Measurements from ENCODE around the gene TBC1D10B. TPM values are rescaled to one million over a fixed set of nuclear protein-coding genes. Genes with fewer than 3 reads are reported as not detected.
A peak's percentile ranks its signal among the peaks of the same experiment; 100 is the strongest.

TBC1D10B gene
- total RNA-seq, 1 donor from 2014 or later, result 8.2 TPM

- Histone ChIP-seq H3K4me2 (no peak overlapping the region), H3K79me2 (ENCODE audit: low read depth) (peaks cover 15% of the 10 kb centered on the region), H3K27ac (no peak overlapping the region), H4K20me1 (ENCODE audit: low read depth) (peaks cover 10% of the 10 kb centered on the region), H2AFZ (replicated peaks) (no peak overlapping the region), H3K9ac (no peak overlapping the region), H3K4me1 (peaks cover 6% of the 10 kb centered on the region), H3F3A (ENCODE audit: low read depth) (peaks cover 8% of the 10 kb centered on the region), H3K4me3 (no peak overlapping the region), H3K9me3 (ENCODE audit: low read depth) (no peaks in the 10 kb centered on the region), H3K27me3 (no peaks in the 10 kb centered on the region), H3K36me3 (no peaks in the 10 kb centered on the region)
- H3K27ac Mint-ChIP-seq, result no peak overlapping the region
- H3K36me3 Mint-ChIP-seq, result peaks cover 23% of the 10 kb centered on the region
- H3K4me3 Mint-ChIP-seq, result no peak overlapping the region
- DNase-seq (ENCODE audit: low spot score), result no peak
- H3K9me3 Mint-ChIP-seq, result no peaks in the 10 kb centered on the region
- peaks cover 7% of the 10 kb centered on the region for H3K27me3 Mint-ChIP-seq (ENCODE audit: insufficient read depth, low read depth)
- TF ChIP-seq EZH2 (IDR thresholded peaks at IDR 0.05) (no peak), CTCF (IDR thresholded peaks at IDR 0.05) (no peak), EZH2phosphoT487 (IDR thresholded peaks at IDR 0.05) (no peak)
- peaks cover 23% of the 10 kb centered on the region for H3K4me1 Mint-ChIP-seq
Observed at GRCh38 chr16:30358577-30358936, 11.7 kb downstream of the TBC1D10B start.

DNA sequence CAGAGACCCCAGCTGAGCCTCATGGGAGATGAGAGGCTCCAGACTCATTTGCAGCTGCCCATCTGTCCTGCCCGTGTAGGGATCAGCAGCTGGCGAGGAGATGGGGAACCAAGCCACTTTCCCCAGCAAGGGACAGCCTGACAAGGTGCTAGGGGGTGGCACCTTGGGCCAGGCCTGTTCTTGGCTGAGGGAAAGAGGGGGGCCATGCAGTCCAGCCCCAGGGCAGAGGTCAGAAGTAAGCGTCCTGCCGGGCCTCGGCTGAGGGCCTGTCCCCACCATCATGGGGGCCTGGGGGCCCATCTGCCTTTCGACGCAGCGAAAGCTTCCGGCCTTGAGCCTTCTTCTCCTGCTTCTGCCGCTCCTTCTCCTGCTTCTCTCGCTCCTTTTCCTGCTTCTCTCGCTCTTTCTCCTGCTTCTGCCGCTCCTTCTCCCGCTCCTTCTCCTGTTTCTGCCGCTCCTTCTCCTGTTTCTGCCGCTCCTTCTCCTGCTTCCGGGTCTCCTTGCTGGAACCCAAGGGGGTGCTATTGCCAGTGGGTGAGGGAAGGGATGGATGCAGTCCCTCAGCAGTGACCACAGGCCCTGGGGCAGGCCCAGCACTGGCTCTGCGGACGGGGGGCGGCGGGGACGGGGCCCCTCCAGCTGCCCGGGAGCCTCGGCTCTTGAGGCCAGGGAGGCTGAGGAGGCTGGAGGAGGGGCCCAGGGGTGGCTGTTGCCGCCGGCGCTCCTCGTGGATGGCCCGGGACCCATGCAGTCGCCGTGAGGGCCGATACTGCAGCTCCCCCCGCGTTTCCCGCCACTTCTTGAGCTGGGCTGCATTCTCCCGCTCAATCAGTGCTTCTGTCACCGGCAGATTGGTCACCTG, 12.3 kb downstream of the TBC1D10B start:
- Mint-ChIP-seq H3K27ac (no peak overlapping the region), H3K9me3 (no peaks in the 10 kb centered on the region), H3K4me3 (no peak overlapping the region), H3K4me1 (peaks cover 23% of the 10 kb centered on the region), H3K27me3 (ENCODE audit: insufficient read depth, low read depth) (peaks cover 7% of the 10 kb centered on the region), H3K36me3 (peaks cover 21% of the 10 kb centered on the region)
- peaks cover 21% of the 10 kb centered on the region for H3K79me2 ChIP-seq (ENCODE audit: low read depth)
- H3K4me2 ChIP-seq, result no peak overlapping the region
- no peaks in the 10 kb centered on the region for H3K9me3 ChIP-seq (ENCODE audit: low read depth)
- H3F3A ChIP-seq (ENCODE audit: low read depth), result peaks cover 5% of the 10 kb centered on the region
- peaks cover 6% of the 10 kb centered on the region for H3K4me1 ChIP-seq
- H3K9ac ChIP-seq, result no peak overlapping the region
- TF ChIP-seq EZH2phosphoT487 (IDR thresholded peaks at IDR 0.05) (no peak), EZH2 (IDR thresholded peaks at IDR 0.05) (no peak), CTCF (IDR thresholded peaks at IDR 0.05) (no peak)
- no peak for DNase-seq (ENCODE audit: low spot score)
- peaks cover 10% of the 10 kb centered on the region for H4K20me1 ChIP-seq (ENCODE audit: low read depth)
- no peaks in the 10 kb centered on the region for H3K27me3 ChIP-seq
- H3K4me3 ChIP-seq, result no peak overlapping the region
- no peak overlapping the region for H3K27ac ChIP-seq
- H2AFZ ChIP-seq (replicated peaks), result no peak overlapping the region
- no peaks in the 10 kb centered on the region for H3K36me3 ChIP-seq

DNA sequence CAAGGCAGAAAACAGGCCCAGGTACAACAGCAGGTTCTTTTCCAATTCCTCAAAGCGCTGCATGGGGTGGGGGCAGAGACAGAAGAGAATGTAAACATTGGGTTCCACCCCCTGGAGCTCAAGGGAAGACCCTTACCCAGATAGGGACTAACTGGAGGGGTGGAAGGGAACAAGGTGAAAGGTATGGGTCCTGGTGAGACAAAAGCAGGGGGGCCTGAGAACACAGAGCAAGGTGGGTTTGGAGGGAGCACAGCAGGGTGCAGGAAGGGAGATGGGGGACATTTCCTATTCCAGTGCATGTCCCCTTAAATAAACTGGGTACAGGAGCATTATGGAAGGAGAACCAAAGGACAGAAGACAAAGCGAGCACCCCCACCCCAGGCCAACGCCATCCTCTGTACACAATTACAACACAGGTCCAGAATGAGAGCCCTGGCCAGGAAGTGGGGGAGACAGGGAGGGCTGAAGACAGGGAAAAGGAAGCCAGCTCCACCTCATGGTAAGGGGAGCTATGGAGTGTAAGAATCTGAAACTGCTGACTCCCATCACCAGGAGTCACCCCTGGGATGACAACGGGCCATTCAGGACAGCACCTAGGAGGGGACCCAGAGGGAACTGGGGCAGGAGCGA, 13.1 kb downstream of the TBC1D10B start:
- no peak for DNase-seq (ENCODE audit: low spot score)
- Histone ChIP-seq H2AFZ (replicated peaks) (no peak overlapping the region), H3K36me3 (no peaks in the 10 kb centered on the region), H3K27me3 (no peaks in the 10 kb centered on the region), H3K27ac (no peak overlapping the region), H3K79me2 (ENCODE audit: low read depth) (peaks cover 26% of the 10 kb centered on the region), H3F3A (ENCODE audit: low read depth) (peaks cover 5% of the 10 kb centered on the region), H3K4me2 (no peak overlapping the region), H3K4me1 (peaks cover 6% of the 10 kb centered on the region), H3K4me3 (no peak overlapping the region), H4K20me1 (ENCODE audit: low read depth) (peaks cover 10% of the 10 kb centered on the region), H3K9ac (no peak overlapping the region), H3K9me3 (ENCODE audit: low read depth) (no peaks in the 10 kb centered on the region)
- H3K36me3 Mint-ChIP-seq, result peaks cover 17% of the 10 kb centered on the region
- H3K4me1 Mint-ChIP-seq, result peaks cover 23% of the 10 kb centered on the region
- TF ChIP-seq EZH2 (IDR thresholded peaks at IDR 0.05) (no peak), EZH2phosphoT487 (IDR thresholded peaks at IDR 0.05) (no peak), CTCF (IDR thresholded peaks at IDR 0.05) (no peak)
- no peaks in the 10 kb centered on the region for H3K9me3 Mint-ChIP-seq
- H3K4me3 Mint-ChIP-seq, result peak overlapping the region; percentile 81
- peaks cover 7% of the 10 kb centered on the region for H3K27me3 Mint-ChIP-seq (ENCODE audit: insufficient read depth, low read depth)
- H3K27ac Mint-ChIP-seq, result no peak overlapping the region

Measured in neural progenitor cell (in vitro differentiated cells).